Endothelial cell of umbilical vein (primary cell): ENCODE measurements around the gene PFKL.

Source experiments
- JUN ChIP-seq: IDR thresholded peaks from 2 replicates; pipeline ENCODE4 v1.6.1; 2011; ENCODE audit warnings: borderline replicate concordance, low read depth; ENCODE audit not compliant: insufficient read length, insufficient read depth
- POLR2A ChIP-seq: IDR thresholded peaks from 2 replicates; pipeline ENCODE4 v1.6.1; 2012; ENCODE audit warnings: low read depth, mild to moderate bottlenecking, control low read depth, low read length
- POLR2AphosphoS5 ChIP-seq: IDR thresholded peaks from 2 replicates; pipeline ENCODE4 v1.6.1; 2012; ENCODE audit warnings: low read depth, mild to moderate bottlenecking, control low read depth, low read length, moderate library complexity; ENCODE audit not compliant: insufficient read depth
- TF ChIP-seq, protein P1 (sequence below), 2 donors: IDR thresholded peaks; 1 replicate in 1 of 2; 2 replicates in 1 of 2; pipeline ENCODE4 v1.5.1; 2011; ENCODE audit warnings: low read length in 2 of 2, mild to moderate bottlenecking in 2 of 2, moderate library complexity in 2 of 2, control low read depth in 1 of 2, inconsistent platforms in 1 of 2, low read depth in 1 of 2; ENCODE audit not compliant: insufficient read depth in 1 of 2; ENCODE audit errors: extremely low read depth in 1 of 2

DNA sequence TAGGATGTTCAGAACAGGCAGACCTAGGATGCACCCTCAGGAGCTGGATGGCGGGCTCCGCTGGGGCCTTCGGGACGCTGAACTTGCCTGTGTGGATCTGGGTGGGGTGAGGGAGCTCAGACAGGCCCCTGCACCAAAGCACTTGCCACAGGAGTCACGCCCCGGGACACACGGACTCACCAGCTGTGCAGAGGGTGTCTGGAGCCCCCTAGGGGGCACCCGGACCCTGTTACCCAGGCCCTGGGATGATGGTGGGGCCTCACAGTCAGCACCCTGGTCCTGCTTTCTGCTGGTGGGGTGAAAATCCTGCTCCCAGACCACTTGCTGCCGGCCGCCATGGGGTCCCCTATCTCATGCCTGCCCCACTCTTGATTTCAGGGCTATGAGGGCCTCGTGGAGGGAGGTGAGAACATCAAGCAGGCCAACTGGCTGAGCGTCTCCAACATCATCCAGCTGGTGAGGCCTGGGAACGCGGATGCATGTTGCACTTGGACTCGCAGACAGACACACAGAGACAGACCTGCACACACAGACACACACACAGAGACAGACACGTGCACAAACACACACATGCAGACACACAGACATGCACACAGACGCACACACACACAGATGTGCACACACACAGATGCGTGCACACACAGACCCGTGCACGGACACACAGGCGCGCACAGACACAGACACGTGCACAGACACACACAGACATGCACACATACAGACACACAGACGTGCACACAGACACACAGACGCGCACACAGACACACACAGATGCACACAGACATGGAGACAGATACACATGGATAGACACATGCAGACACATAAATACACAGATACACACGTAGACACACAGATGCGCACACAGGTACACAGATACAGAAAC, 11.0 kb downstream of the PFKL start:
- TF ChIP-seq POLR2A (no peak), JUN (no peak), POLR2AphosphoS5 (no peak)
- TF ChIP-seq, protein P1, sequence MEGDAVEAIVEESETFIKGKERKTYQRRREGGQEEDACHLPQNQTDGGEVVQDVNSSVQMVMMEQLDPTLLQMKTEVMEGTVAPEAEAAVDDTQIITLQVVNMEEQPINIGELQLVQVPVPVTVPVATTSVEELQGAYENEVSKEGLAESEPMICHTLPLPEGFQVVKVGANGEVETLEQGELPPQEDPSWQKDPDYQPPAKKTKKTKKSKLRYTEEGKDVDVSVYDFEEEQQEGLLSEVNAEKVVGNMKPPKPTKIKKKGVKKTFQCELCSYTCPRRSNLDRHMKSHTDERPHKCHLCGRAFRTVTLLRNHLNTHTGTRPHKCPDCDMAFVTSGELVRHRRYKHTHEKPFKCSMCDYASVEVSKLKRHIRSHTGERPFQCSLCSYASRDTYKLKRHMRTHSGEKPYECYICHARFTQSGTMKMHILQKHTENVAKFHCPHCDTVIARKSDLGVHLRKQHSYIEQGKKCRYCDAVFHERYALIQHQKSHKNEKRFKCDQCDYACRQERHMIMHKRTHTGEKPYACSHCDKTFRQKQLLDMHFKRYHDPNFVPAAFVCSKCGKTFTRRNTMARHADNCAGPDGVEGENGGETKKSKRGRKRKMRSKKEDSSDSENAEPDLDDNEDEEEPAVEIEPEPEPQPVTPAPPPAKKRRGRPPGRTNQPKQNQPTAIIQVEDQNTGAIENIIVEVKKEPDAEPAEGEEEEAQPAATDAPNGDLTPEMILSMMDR (IDR thresholded peaks at IDR 0.05; ENCODE audit: extremely low read depth in 1 of 2, insufficient read depth in 1 of 2, low read depth in 1 of 2, low read length in 2 of 2) = no peak
